Measurements from ENCODE around the gene RUSC1. TPM values are rescaled to one million over a fixed set of nuclear protein-coding genes. Genes with fewer than 3 reads are reported as not detected.

RUSC1 gene
- total RNA-seq, 1 donor = 17.2 TPM

Small RNAs within 50 kb of the gene (small RNA-seq; reads per million reads assigned to genes)
- not detected for gene RNU6-106P

Other genes with a start within 250 kb of the RUSC1 start
- gene EFNA3, start 242.1 kb upstream of the RUSC1 start, total RNA-seq = 4.8 TPM
- gene EFNA1, start 193.0 kb upstream of the RUSC1 start, total RNA-seq = 21.3 TPM
- 68.1 TPM for gene SLC50A1, start 185.0 kb upstream of the RUSC1 start, total RNA-seq
- gene DPM3, start 180.4 kb upstream of the RUSC1 start, total RNA-seq = 63.0 TPM
- gene KRTCAP2, start 147.6 kb upstream of the RUSC1 start, total RNA-seq = 194 TPM
- gene TRIM46, start 147.0 kb upstream of the RUSC1 start, total RNA-seq = 32.6 TPM
- 72.4 TPM for gene THBS3, start 113.0 kb upstream of the RUSC1 start, total RNA-seq
- gene MTX1, start 112.2 kb upstream of the RUSC1 start, total RNA-seq = 70.3 TPM
- gene ENTREP3, start 65.4 kb upstream of the RUSC1 start, total RNA-seq = 8.9 TPM
- 55.7 TPM for gene SCAMP3, start 58.5 kb upstream of the RUSC1 start, total RNA-seq
- 66.0 TPM for gene CLK2, start 47.4 kb upstream of the RUSC1 start, total RNA-seq
- gene HCN3, start 43.4 kb upstream of the RUSC1 start, total RNA-seq = 4.6 TPM
- 1.1 TPM for gene PKLR, start 19.5 kb upstream of the RUSC1 start, total RNA-seq
- 85.4 TPM for gene FDPS, start 12.0 kb upstream of the RUSC1 start, total RNA-seq
- 33.7 TPM for gene ASH1L, start 241.9 kb downstream of the RUSC1 start, total RNA-seq

All from hematopoietic multipotent progenitor cell (in vitro differentiated cells).